GM12872 (cell line): ENCODE data around the gene PCCA.

Source experiments
- TF ChIP-seq, protein P1 (sequence below): IDR thresholded peaks from 3 replicates; pipeline ENCODE4 v1.5.1; 2011; ENCODE audit warnings: low read depth, mild to moderate bottlenecking, low read length, moderate library complexity; ENCODE audit not compliant: insufficient read depth

PCCA gene

DNA sequence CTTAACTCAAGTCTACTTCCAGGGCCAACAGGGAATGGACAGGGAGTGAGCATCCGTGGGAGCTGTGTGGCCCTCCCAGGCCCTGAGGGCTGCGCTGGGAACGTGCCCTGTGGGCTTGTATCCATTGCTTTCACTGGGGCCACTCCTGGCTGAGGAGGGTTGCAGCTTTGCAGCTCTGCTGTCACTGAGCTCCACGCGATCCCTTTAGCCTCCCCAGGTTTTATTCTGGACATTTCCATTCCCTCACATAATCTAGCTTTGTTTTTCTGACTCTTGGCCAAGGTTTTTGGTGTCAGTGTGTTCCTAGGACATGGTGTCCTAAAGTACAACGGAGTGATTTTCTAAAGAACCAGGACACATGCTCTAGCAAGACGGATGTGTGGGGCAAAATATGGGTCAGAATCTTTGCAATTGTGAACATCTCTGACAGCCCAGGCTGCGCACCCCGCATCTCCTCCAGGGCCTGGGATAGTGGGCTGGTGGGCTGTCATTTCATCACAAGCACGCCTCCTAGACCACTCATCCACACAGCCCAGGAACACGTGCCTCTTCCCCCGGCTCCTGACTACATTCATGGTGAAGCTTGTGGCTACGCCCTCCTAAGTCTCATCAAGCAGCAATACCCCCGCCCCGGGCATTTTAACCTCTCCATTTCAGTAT, 471.7 kb downstream of the PCCA start:
- TF ChIP-seq, protein P1, sequence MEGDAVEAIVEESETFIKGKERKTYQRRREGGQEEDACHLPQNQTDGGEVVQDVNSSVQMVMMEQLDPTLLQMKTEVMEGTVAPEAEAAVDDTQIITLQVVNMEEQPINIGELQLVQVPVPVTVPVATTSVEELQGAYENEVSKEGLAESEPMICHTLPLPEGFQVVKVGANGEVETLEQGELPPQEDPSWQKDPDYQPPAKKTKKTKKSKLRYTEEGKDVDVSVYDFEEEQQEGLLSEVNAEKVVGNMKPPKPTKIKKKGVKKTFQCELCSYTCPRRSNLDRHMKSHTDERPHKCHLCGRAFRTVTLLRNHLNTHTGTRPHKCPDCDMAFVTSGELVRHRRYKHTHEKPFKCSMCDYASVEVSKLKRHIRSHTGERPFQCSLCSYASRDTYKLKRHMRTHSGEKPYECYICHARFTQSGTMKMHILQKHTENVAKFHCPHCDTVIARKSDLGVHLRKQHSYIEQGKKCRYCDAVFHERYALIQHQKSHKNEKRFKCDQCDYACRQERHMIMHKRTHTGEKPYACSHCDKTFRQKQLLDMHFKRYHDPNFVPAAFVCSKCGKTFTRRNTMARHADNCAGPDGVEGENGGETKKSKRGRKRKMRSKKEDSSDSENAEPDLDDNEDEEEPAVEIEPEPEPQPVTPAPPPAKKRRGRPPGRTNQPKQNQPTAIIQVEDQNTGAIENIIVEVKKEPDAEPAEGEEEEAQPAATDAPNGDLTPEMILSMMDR, result no peak

DNA sequence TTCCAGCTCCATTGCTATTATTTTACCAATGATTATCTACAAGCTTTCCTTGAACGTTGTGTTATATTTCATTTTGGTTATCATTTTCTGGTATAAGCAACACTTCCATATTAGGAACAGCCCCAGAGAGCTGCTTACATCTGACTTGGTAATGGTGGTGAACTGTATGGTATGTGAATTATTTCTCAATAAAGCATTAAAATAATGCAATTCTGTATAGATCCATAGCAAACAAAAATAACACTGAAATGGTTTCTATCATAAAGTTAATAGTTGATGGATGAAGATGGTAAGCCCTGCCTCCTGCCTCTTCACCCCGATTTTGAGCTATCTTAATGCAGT, 472.2 kb downstream of the PCCA start:
- TF ChIP-seq, protein P1, result no peak

DNA sequence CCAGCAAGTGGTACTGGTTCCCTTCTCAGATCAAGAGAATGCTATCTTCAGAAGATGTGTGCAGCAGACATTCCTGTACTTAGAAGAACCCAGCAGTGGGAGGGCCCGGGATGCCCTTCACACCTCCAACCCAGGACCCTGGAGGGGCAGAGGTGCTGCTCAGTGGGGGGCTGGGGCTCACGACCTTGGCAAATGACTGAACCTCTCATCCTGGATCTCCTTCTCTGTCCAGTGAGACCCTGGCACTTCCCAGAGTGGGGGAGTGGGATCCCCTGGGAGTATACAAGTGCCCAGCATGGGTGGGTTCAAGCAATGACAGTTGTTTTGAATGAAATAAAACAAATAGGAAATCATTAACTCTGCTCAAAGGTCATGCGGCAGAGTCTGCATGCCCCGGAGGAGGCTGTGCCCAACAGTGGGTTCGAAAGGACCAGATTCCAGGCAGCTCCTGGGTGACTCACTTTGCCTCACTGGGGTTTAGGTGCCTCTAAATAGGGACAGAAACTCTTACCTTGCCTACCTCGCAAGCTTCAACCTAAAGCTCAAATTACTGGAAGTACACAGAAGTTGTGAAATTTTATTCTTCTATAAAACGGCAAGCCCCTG, 472.8 kb downstream of the PCCA start:
- TF ChIP-seq, protein P1, result no peak

DNA sequence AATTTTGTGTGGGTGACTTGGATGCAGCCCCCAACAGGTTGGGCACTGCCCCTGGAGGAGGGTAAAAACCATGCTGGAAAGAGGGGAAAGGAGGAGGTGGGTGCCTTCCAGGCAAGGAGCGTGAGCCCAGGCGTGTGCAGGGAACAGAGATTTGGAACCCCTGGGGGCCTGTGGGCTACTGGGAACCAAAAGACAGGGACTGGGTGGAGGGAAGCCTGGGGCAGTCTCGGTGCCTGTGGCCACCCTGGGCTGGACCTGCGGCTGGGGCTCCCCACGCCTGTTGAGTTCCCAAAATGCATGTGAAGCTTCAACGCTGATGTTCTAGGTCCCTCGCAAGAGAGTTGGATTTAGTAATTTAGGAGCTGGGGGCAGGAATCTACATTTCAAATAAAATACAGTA, 474.9 kb downstream of the PCCA start:
- TF ChIP-seq, protein P1, result no peak

DNA sequence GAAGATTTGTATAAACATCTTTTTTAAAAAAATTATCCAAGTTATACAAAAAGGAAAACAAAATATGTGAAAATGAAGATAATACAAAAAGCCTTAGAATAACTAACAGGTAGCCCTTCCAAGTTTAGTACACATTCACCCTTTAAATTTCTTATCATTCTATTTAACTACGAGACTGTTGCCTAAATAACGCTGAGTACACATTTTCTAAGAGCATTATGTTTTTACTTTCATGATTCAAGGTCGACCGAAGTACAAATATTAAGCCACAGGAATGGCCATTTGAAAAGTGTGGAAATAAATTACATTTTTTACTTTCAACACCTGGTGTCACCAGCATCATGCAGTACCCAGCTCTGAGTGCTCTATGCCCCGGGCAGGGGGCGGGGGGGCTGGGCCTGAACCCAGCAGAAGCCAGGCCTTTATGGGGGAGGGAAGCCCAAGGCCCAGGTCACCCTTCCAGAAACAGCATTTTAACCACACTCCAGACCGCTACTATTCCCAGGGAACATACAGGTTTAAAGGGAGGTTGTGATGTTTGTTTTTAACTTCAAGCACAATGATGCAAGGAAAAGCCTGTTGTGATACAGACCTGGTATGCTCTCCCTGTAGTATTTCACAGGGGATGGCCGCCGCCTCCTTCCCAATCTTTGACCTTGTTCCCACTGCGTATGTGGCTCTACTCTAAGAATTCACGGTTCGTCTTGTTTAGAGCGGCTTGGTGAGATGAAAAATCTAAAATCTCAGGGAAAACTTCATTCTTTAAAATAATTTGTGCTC, 475.7 kb downstream of the PCCA start:
- TF ChIP-seq, protein P1, result no peak

DNA sequence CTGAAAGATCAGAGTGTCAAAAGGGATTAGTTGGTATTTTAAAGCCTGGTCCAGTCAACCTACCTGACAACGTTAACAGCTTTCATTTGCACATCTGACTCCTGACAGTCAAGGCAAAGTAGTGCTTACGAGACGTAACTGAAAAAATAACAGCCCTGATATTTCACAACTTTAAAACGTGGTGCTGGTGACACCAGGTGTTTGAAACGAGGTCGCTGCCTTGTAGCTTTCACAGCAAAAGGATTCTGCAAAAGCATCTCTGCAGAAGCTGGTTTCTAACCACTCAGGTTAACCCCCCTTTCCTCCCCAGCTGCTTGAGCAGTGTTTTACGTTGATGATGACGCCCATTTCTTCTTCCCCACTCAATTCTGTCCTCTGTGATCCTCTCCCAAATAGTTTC, 476.4 kb downstream of the PCCA start:
- TF ChIP-seq, protein P1, result no peak

DNA sequence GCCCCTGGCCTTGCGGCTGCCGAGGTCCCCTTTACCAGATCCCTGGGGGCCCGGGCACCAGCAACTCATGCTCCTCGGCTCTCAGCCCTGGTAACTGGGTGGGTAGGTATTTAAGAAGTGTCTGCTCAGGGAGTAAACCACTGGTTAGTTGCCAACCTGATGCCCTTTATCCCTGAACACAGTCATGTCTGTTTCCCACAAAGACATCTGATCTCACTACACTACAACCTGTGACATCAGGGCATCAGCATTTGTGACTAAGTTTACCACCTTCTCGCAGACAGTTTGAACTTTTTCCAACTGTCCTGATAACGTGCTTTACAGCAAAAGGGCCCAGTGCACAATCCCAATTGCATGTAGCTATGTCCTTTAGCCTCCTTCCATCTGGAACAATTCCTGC, 477.6 kb downstream of the PCCA start:
- TF ChIP-seq, protein P1, result no peak
